ENCODE results near the gene PRSS27.

PRSS27 gene

GRCh38 chr16:2749936-2750335 is 29.9 kb upstream of the PRSS27 start:
- peak overlapping the region; percentile 92 to 95 (median 93) for H3K4me3 Mint-ChIP-seq
- H3K9me3 Mint-ChIP-seq: no peaks in the 10 kb centered on the region
- no peaks in the 10 kb centered on the region for H3K27me3 Mint-ChIP-seq (ENCODE audit: low read depth)
- TF ChIP-seq CTCF (IDR thresholded peaks at IDR 0.05; ENCODE audit: unreplicated experiment in 3 of 3): no peak
- H3K36me3 Mint-ChIP-seq (ENCODE audit: low read depth): peaks cover 14% of the 10 kb centered on the region
- H3K27ac Mint-ChIP-seq: peak overlapping the region; percentile 100
- H3K4me1 Mint-ChIP-seq: peaks cover 38% of the 10 kb centered on the region

GRCh38 chr16:2749476-2749875 is 29.5 kb upstream of the PRSS27 start:
- no peaks in the 10 kb centered on the region for H3K9me3 Mint-ChIP-seq
- H3K4me3 Mint-ChIP-seq: peak overlapping the region; percentile 63 to 78 (median 66)
- no peaks in the 10 kb centered on the region for H3K27me3 Mint-ChIP-seq (ENCODE audit: low read depth)
- H3K4me1 Mint-ChIP-seq: peaks cover 33% of the 10 kb centered on the region
- TF ChIP-seq CTCF (IDR thresholded peaks at IDR 0.05; ENCODE audit: unreplicated experiment in 3 of 3): no peak
- H3K27ac Mint-ChIP-seq: peak overlapping the region in 2 of 3 experiments; percentile 69 to 80
- peaks cover 9% of the 10 kb centered on the region for H3K36me3 Mint-ChIP-seq (ENCODE audit: low read depth)

- Mint-ChIP-seq H3K4me1 (peaks cover 28% of the 10 kb centered on the region), H3K27ac (no peak overlapping the region), H3K36me3 (ENCODE audit: low read depth) (peaks cover 5% of the 10 kb centered on the region), H3K4me3 (no peak overlapping the region), H3K9me3 (no peaks in the 10 kb centered on the region), H3K27me3 (ENCODE audit: low read depth) (no peaks in the 10 kb centered on the region)
- TF ChIP-seq CTCF (IDR thresholded peaks at IDR 0.05; ENCODE audit: unreplicated experiment in 3 of 3): no peak
Measured at GRCh38 chr16:2748757-2749455, 28.9 kb upstream of the PRSS27 start.

GRCh38 chr16:2745961-2746360 is 25.9 kb upstream of the PRSS27 start:
- Mint-ChIP-seq H3K4me1 (peaks cover 16% of the 10 kb centered on the region), H3K27me3 (ENCODE audit: low read depth) (no peaks in the 10 kb centered on the region), H3K36me3 (ENCODE audit: low read depth) (peaks cover 3% of the 10 kb centered on the region), H3K9me3 (no peaks in the 10 kb centered on the region), H3K27ac (no peak overlapping the region), H3K4me3 (no peak overlapping the region)
- no peak for TF ChIP-seq CTCF (IDR thresholded peaks at IDR 0.05; ENCODE audit: unreplicated experiment in 3 of 3)

GRCh38 chr16:2745116-2745890 is 25.3 kb upstream of the PRSS27 start:
- peaks cover 3% of the 10 kb centered on the region for H3K36me3 Mint-ChIP-seq (ENCODE audit: low read depth)
- H3K27me3 Mint-ChIP-seq (ENCODE audit: low read depth): peaks cover 3% of the 10 kb centered on the region
- peaks cover 10% of the 10 kb centered on the region for H3K4me1 Mint-ChIP-seq
- no peaks in the 10 kb centered on the region for H3K9me3 Mint-ChIP-seq
- no peak overlapping the region for H3K4me3 Mint-ChIP-seq
- TF ChIP-seq CTCF (IDR thresholded peaks at IDR 0.05; ENCODE audit: unreplicated experiment in 3 of 3): no peak
- H3K27ac Mint-ChIP-seq: no peak overlapping the region

Data from nephron (organoid).